ENCODE results near the gene MYOCOS.

DNA sequence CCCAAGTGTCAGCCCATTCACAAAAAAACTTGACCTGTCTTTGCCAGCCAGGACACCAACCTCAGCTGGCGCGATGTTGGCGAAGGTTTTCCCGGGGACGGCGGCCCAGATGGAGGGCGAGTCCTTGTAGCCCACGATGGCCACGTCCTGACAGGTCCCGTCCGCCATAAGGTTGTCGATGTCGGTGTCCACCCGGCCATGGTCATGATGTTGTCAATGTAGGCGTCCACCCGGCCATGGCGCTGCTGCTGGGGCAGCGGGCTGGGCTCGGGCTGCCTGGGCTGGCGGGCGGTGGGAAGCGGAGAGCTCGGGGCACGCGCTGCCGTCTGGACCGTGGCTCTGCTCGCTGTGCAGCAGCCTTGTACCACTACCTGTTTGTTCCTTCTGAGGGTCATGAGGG, 48.7 kb downstream of the MYOCOS start:
- TF ChIP-seq, protein P1, sequence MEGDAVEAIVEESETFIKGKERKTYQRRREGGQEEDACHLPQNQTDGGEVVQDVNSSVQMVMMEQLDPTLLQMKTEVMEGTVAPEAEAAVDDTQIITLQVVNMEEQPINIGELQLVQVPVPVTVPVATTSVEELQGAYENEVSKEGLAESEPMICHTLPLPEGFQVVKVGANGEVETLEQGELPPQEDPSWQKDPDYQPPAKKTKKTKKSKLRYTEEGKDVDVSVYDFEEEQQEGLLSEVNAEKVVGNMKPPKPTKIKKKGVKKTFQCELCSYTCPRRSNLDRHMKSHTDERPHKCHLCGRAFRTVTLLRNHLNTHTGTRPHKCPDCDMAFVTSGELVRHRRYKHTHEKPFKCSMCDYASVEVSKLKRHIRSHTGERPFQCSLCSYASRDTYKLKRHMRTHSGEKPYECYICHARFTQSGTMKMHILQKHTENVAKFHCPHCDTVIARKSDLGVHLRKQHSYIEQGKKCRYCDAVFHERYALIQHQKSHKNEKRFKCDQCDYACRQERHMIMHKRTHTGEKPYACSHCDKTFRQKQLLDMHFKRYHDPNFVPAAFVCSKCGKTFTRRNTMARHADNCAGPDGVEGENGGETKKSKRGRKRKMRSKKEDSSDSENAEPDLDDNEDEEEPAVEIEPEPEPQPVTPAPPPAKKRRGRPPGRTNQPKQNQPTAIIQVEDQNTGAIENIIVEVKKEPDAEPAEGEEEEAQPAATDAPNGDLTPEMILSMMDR (conservative IDR thresholded peaks at IDR 0.05 in 1 of 2, IDR thresholded peaks at IDR 0.05 in 1 of 2; ENCODE audit: low read depth in 1 of 2, low read length in 2 of 2), result no peak
- TF ChIP-seq EZH2 (IDR thresholded peaks at IDR 0.05; ENCODE audit: low read length, missing control alignments), result no peak
